Measurements from ENCODE around the gene IKBKE.

The IKBKE gene

DNA sequence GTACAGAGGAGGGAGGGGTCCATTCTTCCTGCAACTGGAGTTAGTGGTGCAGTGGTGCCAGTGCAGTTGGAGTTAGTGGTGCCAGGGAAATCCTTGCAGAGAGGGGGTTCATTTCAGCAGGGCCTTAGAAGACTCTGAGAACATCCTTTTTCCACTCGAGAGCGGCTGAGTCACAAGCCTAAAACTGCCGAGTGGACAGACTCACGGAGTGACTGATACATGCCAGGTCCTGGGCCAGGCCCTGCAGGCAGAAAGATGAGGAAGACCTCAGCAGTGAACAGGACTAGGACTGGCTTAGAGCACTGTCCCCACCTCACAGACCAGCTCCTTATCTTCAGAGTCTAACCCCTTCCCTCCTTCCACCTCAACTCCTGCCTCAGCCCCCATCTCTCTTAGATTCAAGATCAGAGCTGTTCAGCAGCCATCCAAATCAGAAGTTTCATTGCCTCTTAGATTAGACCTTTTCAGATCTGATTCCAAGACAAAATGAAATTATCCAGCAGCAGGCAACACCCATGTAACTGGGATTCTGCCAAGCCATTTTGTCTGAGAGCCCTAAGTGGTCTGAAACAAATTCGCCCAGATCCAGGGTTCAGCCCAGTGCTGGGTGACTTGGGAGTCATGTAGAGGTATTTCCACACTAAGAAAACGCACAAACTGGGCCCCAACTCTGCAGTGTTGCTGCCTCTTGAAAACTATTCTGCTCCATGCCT is 12.7 kb upstream of the IKBKE start:
- Histone ChIP-seq H3K36me3 (ENCODE audit: control insufficient read depth, insufficient read depth, low read length) (no peaks in the 10 kb centered on the region), H3K4me1 (ENCODE audit: control insufficient read depth, insufficient read depth, low read length) (no peaks in the 10 kb centered on the region), H3K27ac (ENCODE audit: low read depth, low read length) (no peak overlapping the region), H3K27me3 (ENCODE audit: control insufficient read depth, insufficient read depth, low read length) (no peaks in the 10 kb centered on the region), H3K9ac (ENCODE audit: low read length) (no peak overlapping the region), H3K4me3 (ENCODE audit: low read length) (no peak overlapping the region)

DNA sequence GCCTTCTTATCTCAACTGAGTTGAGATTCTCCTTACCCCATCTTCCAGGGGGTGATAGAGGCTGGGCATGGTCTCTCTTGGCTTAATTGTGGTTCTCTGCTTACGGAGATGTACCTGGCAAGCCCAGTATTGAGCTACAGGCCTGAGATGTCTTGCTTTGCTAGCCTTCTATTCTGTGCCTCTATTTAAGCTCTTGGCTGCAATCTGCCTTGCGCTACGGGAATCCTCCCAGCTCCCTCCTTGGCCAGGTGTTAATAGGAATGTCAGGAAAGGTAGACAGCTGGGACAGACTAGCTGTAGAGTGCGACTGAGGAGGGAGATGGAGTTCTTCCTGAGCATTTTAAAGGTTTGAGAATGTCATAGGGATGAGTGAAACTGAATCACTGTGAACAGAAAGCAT is 10.6 kb upstream of the IKBKE start:
- Histone ChIP-seq H3K36me3 (ENCODE audit: control insufficient read depth, insufficient read depth, low read length) (no peaks in the 10 kb centered on the region), H3K4me3 (ENCODE audit: low read length) (no peak overlapping the region), H3K27ac (ENCODE audit: low read depth, low read length) (no peak overlapping the region), H3K27me3 (ENCODE audit: control insufficient read depth, insufficient read depth, low read length) (no peaks in the 10 kb centered on the region), H3K9ac (ENCODE audit: low read length) (no peak overlapping the region), H3K4me1 (ENCODE audit: control insufficient read depth, insufficient read depth, low read length) (no peaks in the 10 kb centered on the region)

DNA sequence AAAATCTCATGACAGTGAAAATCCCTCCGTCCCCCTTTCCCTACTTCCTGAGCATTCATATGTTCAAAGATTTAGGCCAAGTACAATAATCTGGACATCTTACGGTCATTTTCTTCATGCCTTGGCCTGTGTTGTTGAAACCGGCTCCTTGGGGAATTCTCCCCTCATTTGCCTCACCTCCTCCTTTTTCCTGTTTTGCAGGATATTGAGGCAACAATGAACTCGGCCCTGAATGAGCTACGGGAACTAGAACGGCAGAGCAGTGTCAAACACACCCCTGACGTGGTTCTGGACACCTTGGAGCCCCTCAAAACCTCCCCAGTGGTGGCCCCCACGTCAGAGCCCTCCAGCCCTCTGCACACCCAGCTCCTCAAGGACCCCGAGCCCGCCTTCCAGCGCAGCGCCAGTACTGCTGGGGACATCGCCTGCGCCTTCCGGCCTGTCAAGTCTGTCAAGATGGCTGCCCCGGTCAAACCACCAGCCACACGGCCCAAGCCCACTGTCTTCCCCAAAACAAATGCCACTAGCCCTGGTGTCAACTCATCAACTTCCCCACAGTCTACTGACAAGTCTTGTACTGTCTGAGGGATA is 9.3 kb upstream of the IKBKE start:
- H3K9ac ChIP-seq (ENCODE audit: low read length): no peak overlapping the region
- H3K36me3 ChIP-seq (ENCODE audit: control insufficient read depth, insufficient read depth, low read length): no peaks in the 10 kb centered on the region
- H3K4me1 ChIP-seq (ENCODE audit: control insufficient read depth, insufficient read depth, low read length): no peaks in the 10 kb centered on the region
- H3K4me3 ChIP-seq (ENCODE audit: low read length): no peak overlapping the region
- no peaks in the 10 kb centered on the region for H3K27me3 ChIP-seq (ENCODE audit: control insufficient read depth, insufficient read depth, low read length)
- H3K27ac ChIP-seq (ENCODE audit: low read depth, low read length): no peak overlapping the region

DNA sequence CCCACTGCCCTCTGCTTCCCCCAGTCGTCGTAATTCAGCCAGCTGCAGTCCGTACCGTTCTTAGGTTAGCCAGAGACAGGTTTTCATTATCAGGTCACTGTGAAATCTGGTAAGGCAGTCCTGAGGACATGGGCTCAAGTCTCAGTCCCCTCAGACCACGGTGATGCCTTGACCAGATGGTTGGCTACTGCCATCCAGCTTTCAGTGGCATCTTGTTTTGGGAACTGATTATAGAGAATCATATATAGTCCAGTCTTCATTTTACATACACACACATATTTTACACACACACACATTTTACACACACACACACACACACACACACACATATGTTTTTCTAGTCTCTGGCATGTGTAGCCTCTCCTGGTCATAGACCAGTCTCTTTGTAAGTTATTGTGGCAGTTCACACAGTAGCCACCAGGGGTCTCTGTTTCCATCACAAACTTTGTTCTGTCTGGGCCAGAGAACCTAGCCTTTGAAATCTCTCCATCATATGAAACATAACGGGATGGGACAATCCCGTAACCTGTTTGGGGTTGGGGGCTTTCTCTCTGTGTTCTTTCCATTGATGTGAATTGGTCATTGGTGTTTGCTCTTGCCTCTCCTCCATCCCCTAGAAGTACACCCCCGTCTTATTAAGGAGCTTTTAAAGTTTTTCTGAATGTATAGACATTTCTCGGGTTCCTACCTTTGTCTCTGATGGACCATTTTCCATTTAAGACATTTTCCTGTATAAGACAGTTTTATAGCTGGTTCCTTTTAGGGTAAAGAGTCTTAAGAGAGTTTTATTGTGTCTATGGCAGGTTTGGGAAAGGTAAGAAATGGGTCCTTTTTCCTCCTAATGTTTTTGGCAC is 8.4 kb upstream of the IKBKE start:
- no peak overlapping the region for H3K27ac ChIP-seq (ENCODE audit: low read depth, low read length)
- H3K4me1 ChIP-seq (ENCODE audit: control insufficient read depth, insufficient read depth, low read length): no peaks in the 10 kb centered on the region
- no peak overlapping the region for H3K9ac ChIP-seq (ENCODE audit: low read length)
- no peaks in the 10 kb centered on the region for H3K27me3 ChIP-seq (ENCODE audit: control insufficient read depth, insufficient read depth, low read length)
- no peaks in the 10 kb centered on the region for H3K36me3 ChIP-seq (ENCODE audit: control insufficient read depth, insufficient read depth, low read length)
- no peak overlapping the region for H3K4me3 ChIP-seq (ENCODE audit: low read length)

DNA sequence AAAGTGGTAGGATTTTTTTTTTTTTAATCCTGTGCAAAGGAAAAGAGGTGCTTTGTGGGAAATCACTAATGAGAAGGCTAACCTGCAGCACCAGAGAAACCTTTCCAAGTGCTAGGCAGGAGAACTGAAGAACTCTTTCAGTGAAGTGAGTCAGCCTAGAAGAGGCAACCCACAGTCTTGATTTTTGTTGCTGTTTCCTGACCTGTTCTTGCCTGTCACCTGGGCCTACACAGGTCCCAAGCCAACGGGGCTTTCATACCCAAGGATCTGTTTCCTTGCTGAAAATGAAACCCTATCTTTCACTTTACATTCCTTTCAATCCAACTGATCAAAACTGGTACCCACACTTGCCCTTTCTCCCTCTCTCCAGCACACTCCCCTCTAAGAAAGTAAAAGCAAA is 7.1 kb upstream of the IKBKE start:
- no peak overlapping the region for H3K4me3 ChIP-seq (ENCODE audit: low read length)
- no peaks in the 10 kb centered on the region for H3K4me1 ChIP-seq (ENCODE audit: control insufficient read depth, insufficient read depth, low read length)
- H3K36me3 ChIP-seq (ENCODE audit: control insufficient read depth, insufficient read depth, low read length): no peaks in the 10 kb centered on the region
- H3K27me3 ChIP-seq (ENCODE audit: control insufficient read depth, insufficient read depth, low read length): peaks cover 2% of the 10 kb centered on the region
- no peak overlapping the region for H3K9ac ChIP-seq (ENCODE audit: low read length)
- H3K27ac ChIP-seq (ENCODE audit: low read depth, low read length): no peak overlapping the region

DNA sequence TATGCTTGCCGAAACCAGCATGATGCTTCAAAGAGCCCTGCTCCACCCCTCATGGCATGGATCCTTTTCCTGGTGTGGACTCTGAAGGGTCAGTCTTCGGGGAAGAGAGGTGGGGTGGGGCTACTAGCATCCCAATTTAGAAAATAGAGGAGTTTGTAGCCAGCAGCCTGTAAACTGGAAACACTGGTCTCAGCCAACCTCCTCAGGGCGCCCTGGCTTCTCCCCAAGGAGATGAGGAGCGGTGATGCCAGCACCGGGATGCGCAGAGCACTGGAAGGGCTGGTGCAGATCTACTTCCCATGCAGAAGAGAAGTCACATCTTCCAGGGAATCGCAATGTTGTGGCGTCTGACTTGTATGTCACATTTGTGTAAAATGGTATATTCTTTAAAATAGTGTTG is 6.4 kb upstream of the IKBKE start:
- no peak overlapping the region for H3K27ac ChIP-seq (ENCODE audit: low read depth, low read length)
- no peaks in the 10 kb centered on the region for H3K4me1 ChIP-seq (ENCODE audit: control insufficient read depth, insufficient read depth, low read length)
- H3K4me3 ChIP-seq (ENCODE audit: low read length): no peak overlapping the region
- H3K27me3 ChIP-seq (ENCODE audit: control insufficient read depth, insufficient read depth, low read length): peaks cover 2% of the 10 kb centered on the region
- no peaks in the 10 kb centered on the region for H3K36me3 ChIP-seq (ENCODE audit: control insufficient read depth, insufficient read depth, low read length)
- no peak overlapping the region for H3K9ac ChIP-seq (ENCODE audit: low read length)

DNA sequence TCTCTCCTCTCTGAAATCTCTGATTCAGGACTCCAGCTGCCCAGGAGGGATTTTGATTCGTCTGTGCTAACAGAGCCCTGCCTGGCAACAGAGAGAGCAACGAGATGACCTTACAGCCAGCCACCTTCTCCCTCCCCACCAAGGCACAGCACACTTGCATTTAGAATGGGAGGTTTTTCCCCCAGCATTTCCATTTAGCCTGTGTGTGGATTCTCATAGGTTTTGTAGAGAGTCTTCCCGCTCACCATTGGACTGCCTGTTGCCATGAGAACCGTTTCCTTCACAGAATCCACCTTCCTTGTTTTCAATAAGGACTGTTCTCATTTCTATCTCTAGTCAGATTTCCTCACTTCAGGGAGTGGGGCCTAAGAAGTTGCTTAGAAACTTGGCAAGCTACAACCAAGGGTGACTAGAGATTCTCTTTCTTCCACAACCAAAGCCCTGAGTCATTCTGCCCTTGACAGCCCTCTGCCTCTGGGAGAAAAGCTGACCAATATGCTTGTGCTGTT is 5.8 kb upstream of the IKBKE start:
- no peak overlapping the region for H3K27ac ChIP-seq (ENCODE audit: low read depth, low read length)
- no peak overlapping the region for H3K4me3 ChIP-seq (ENCODE audit: low read length)
- no peaks in the 10 kb centered on the region for H3K36me3 ChIP-seq (ENCODE audit: control insufficient read depth, insufficient read depth, low read length)
- H3K4me1 ChIP-seq (ENCODE audit: control insufficient read depth, insufficient read depth, low read length): no peaks in the 10 kb centered on the region
- H3K27me3 ChIP-seq (ENCODE audit: control insufficient read depth, insufficient read depth, low read length): peaks cover 2% of the 10 kb centered on the region
- H3K9ac ChIP-seq (ENCODE audit: low read length): no peak overlapping the region

DNA sequence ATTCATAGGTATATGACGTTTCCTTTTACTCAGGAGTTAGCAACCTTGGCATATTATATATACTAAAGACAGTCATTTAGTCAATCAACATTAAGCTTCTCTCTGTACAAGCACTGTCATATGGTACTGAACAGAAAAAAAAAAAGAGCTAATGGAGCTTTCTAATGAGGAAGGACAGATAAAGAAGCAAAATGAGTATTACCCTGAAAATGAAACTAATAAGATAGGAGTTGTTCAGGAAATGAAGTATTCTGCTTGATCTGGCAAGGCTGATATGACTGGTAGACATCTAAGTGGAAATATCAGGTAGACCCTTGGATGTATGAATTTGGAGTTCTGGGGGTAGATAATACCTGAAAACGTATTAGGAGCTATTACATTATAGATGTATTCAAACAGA is 4.3 kb upstream of the IKBKE start:
- peaks cover 2% of the 10 kb centered on the region for H3K27me3 ChIP-seq (ENCODE audit: control insufficient read depth, insufficient read depth, low read length)
- H3K9ac ChIP-seq (ENCODE audit: low read length): no peak overlapping the region
- no peaks in the 10 kb centered on the region for H3K4me1 ChIP-seq (ENCODE audit: control insufficient read depth, insufficient read depth, low read length)
- H3K36me3 ChIP-seq (ENCODE audit: control insufficient read depth, insufficient read depth, low read length): no peaks in the 10 kb centered on the region
- H3K4me3 ChIP-seq (ENCODE audit: low read length): no peak overlapping the region
- H3K27ac ChIP-seq (ENCODE audit: low read depth, low read length): no peak overlapping the region

DNA sequence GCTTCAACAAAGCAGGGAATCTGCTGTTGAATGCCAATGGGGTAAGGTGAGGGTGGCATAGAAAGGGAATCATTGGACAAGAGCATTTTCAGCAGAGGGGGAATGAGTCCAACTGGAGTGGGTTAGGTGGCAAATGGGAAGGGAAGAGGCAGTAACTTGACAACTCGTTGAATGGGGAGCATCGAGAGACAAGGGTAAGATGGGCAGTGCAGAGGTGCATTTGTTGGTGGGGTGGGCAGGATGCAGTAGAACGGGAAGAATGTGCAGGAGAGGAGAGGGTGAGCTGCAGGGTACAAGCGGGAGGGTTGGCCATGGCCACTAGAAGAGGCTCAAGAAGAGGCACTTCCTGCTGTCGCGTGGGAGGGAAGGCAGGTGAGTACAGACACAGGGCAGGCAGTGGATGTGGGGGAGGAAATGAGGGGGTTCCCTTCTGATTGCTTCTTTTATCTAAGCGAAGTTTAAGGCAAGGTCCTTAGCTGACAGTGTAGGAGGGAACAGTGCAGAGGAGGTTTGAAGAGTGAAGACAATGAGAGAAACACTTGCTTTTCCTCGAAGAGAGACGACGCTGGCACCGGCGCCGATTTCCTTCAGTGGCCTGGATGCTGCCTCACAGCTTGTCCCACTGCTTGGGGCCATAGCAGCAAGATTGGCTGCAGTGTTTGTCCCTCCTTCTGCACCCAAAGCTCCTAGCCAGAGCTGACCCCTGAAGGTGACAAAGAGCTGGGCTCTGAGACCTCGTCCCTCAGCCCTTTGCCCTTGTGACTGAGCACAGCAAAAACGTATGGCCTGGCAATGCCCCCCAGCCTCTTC is 3.2 kb upstream of the IKBKE start:
- Histone ChIP-seq H3K27me3 (ENCODE audit: control insufficient read depth, insufficient read depth, low read length) (peaks cover 2% of the 10 kb centered on the region), H3K9ac (ENCODE audit: low read length) (no peak overlapping the region), H3K27ac (ENCODE audit: low read depth, low read length) (no peak overlapping the region), H3K4me1 (ENCODE audit: control insufficient read depth, insufficient read depth, low read length) (no peaks in the 10 kb centered on the region), H3K36me3 (ENCODE audit: control insufficient read depth, insufficient read depth, low read length) (no peaks in the 10 kb centered on the region), H3K4me3 (ENCODE audit: low read length) (no peak overlapping the region)

DNA sequence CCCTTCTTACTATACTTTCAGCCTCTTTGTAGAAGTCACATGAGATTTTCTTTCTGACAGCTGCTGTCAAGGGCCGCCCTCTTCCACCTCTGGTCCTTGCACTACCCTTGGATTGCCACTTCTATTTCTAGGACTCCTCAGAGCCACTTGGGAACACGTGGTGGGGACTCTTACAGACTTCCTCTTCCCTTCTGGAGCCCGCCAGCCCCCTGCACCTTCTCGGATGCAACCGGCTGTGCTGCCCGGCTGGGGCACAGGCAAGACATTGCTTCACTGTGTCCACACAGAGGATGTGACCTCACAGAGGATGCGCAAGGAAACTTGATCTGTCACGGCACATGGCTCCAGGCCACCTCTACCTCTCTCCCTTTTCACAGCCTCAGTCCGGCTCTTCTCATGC is 2.4 kb upstream of the IKBKE start:
- H3K27ac ChIP-seq (ENCODE audit: low read depth, low read length): no peak overlapping the region
- H3K4me1 ChIP-seq (ENCODE audit: control insufficient read depth, insufficient read depth, low read length): no peaks in the 10 kb centered on the region
- no peak overlapping the region for H3K9ac ChIP-seq (ENCODE audit: low read length)

DNA sequence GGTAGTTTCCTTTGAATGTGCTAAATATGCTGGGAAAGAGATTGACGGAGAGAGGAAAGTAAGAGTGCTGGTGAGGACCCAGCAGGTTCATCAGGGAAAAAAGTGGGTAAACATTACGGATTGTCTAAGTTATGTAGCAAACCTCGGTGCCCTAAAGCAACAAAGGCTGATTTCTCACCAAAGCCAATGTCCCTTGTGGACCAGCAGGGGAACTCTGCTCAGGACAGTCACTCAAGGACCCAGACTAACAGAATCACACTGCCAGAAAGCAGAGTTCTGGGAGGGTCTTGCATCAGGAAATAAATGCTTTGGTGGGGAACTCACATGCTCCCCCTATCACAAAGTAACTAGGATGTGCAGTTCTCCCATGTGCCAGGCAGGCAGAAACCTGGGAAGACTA is 1.7 kb upstream of the IKBKE start:
- no peak overlapping the region for H3K27ac ChIP-seq (ENCODE audit: low read depth, low read length)
- H3K4me1 ChIP-seq (ENCODE audit: control insufficient read depth, insufficient read depth, low read length): no peaks in the 10 kb centered on the region
- H3K36me3 ChIP-seq (ENCODE audit: control insufficient read depth, insufficient read depth, low read length): no peaks in the 10 kb centered on the region
- no peak overlapping the region for H3K9ac ChIP-seq (ENCODE audit: low read length)
- H3K4me3 ChIP-seq (ENCODE audit: low read length): no peak overlapping the region
- peaks cover 2% of the 10 kb centered on the region for H3K27me3 ChIP-seq (ENCODE audit: control insufficient read depth, insufficient read depth, low read length)

More for the DNA sequence above, 2.4 kb upstream of the IKBKE start:
- Histone ChIP-seq H3K36me3 (ENCODE audit: control insufficient read depth, insufficient read depth, low read length) (no peaks in the 10 kb centered on the region), H3K27me3 (ENCODE audit: control insufficient read depth, insufficient read depth, low read length) (peaks cover 2% of the 10 kb centered on the region), H3K4me3 (ENCODE audit: low read length) (no peak overlapping the region)

DNA sequence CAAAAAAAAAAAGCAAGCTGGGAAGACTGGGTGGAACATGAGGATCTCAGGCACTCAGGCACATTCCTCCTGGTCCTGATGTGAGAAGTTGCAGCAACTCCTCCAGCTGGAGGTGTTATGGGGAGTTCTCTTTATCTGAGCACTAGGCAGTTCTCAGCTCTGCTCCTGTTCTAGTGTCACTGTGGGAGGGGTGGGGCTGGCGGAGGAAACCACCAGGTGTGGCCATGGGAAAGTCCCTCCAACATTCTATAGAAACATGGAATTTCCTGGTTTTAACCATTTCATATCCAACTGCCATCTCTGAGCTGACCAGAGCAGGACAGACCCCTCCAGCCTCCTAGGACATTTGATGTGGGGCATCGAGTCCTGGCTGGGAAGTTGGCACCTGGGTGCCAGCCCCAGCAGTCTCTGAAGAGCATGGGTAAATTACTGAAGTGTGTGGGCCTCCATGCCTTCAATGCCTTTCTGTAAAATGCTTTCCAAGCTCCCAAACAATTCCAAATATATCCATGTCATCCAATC is 804 bp upstream of the IKBKE start:
- no peaks in the 10 kb centered on the region for H3K4me1 ChIP-seq (ENCODE audit: control insufficient read depth, insufficient read depth, low read length)
- no peak overlapping the region for H3K27ac ChIP-seq (ENCODE audit: low read depth, low read length)
- H3K9ac ChIP-seq (ENCODE audit: low read length): no peak overlapping the region

More for the DNA sequence above, 804 bp upstream of the IKBKE start:
- Histone ChIP-seq H3K4me3 (ENCODE audit: low read length) (no peak overlapping the region), H3K27me3 (ENCODE audit: control insufficient read depth, insufficient read depth, low read length) (peaks cover 2% of the 10 kb centered on the region), H3K36me3 (ENCODE audit: control insufficient read depth, insufficient read depth, low read length) (no peaks in the 10 kb centered on the region)

Data from rectal smooth muscle tissue (tissue), 1 donor.